Breast epithelium (tissue), 4 donors: ENCODE results near the gene CEACAM3. TPM values are rescaled to one million over a fixed set of nuclear protein-coding genes. Genes with fewer than 3 reads are reported as not detected.

Experiments
- DNase-seq, 2 donors: peaks; one replicate each; pipeline ENCODE4 v3.0.0-alpha.2; 2019; ENCODE audit warnings: low spot score in 2 of 2
- H3K27ac ChIP-seq, 2 donors: fragments of 200-600 bp; sonication (generic) in 1 of 2; one replicate each; pipeline ENCODE4 v1.5.1; 2016 to 2019; ENCODE audit warnings: mild to moderate bottlenecking in 1 of 2
- H3K27me3 ChIP-seq, 2 donors: fragments of 200-600 bp; sonication (generic) in 1 of 2; one replicate each; pipeline versions ENCODE4 v1.5.1 to v1.6.0; 2017 to 2019; ENCODE audit warnings: control low read depth in 1 of 2, mild to moderate bottlenecking in 1 of 2
- H3K36me3 ChIP-seq: fragments of 200-600 bp; one replicate; pipeline ENCODE4 v1.5.1; 2019
- H3K4me1 ChIP-seq, 2 donors: fragments of 200-600 bp; sonication (generic); one replicate each; pipeline ENCODE4 v1.5.1; 2016 to 2019; ENCODE audit warnings: control low read depth in 1 of 2
- H3K4me3 ChIP-seq, 3 donors: fragments of 200-600 bp; sonication (generic); 1 replicate in 2 of 3; 2 replicates in 1 of 3; pipeline ENCODE4 v1.5.1; 2016 to 2019; ENCODE audit warnings: mild to moderate bottlenecking in 3 of 3, moderate library complexity in 2 of 3
- H3K9me3 ChIP-seq, 2 donors: fragments of 200-600 bp; sonication (generic) in 1 of 2; one replicate each; pipeline ENCODE4 v1.5.1; 2016 to 2019; ENCODE audit warnings: control low read depth in 1 of 2
- POLR2A ChIP-seq: fragments of 450-650 bp; IDR thresholded peaks from one replicate; pipeline ENCODE4 v1.6.1; 2016; ENCODE audit warnings: antibody characterized with exemption, mild to moderate bottlenecking, moderate library complexity
- POLR2AphosphoS5 ChIP-seq, 3 donors: sonication (generic); formaldehyde crosslinking; IDR thresholded peaks; one replicate each; pipeline ENCODE4 v1.6.1; 2017; ENCODE audit warnings: antibody characterized with exemption in 3 of 3
- intact Hi-C: fragments of 100-400 bp; cut with DNase I; formaldehyde crosslinking; loops from one replicate; pipeline ENCODE4 v1.15.1; 2023; ENCODE audit warnings: low total_unique reads
- total RNA-seq, 3 donors: library from RNA; depleted of rRNA; stranded (reverse); fragments of >200 nt; gene quantifications; one replicate each; pipeline ENCODE4 v1.1.0, GENCODE V29; 2016
- TF ChIP-seq, protein P1 (sequence below), 3 donors: fragments of 450-650 bp; IDR thresholded peaks; one replicate each; pipeline ENCODE4 v1.5.1; 2016 to 2017; ENCODE audit warnings: antibody characterized with exemption in 3 of 3, mild to moderate bottlenecking in 3 of 3, moderate library complexity in 3 of 3

Gene CEACAM3
- total RNA-seq, 3 donors from 2014 or later = 0.64 TPM; not detected in 2

GRCh38 chr19:41801031-41801430, 4.6 kb downstream of the CEACAM3 start:
- Histone ChIP-seq H3K27me3 (no peaks in the 10 kb centered on the region), H3K4me3 (no peak overlapping the region), H3K36me3 (no peaks in the 10 kb centered on the region), H3K9me3 (no peaks in the 10 kb centered on the region), H3K27ac (no peak overlapping the region), H3K4me1 (no peaks in the 10 kb centered on the region)
- intact Hi-C loops = no loop called here
- DNase-seq = no peak
- TF ChIP-seq, protein P1, sequence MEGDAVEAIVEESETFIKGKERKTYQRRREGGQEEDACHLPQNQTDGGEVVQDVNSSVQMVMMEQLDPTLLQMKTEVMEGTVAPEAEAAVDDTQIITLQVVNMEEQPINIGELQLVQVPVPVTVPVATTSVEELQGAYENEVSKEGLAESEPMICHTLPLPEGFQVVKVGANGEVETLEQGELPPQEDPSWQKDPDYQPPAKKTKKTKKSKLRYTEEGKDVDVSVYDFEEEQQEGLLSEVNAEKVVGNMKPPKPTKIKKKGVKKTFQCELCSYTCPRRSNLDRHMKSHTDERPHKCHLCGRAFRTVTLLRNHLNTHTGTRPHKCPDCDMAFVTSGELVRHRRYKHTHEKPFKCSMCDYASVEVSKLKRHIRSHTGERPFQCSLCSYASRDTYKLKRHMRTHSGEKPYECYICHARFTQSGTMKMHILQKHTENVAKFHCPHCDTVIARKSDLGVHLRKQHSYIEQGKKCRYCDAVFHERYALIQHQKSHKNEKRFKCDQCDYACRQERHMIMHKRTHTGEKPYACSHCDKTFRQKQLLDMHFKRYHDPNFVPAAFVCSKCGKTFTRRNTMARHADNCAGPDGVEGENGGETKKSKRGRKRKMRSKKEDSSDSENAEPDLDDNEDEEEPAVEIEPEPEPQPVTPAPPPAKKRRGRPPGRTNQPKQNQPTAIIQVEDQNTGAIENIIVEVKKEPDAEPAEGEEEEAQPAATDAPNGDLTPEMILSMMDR (IDR thresholded peaks at IDR 0.05) = no peak
- TF ChIP-seq POLR2AphosphoS5 (IDR thresholded peaks at IDR 0.05) = no peak
- no peak for TF ChIP-seq POLR2A

- Histone ChIP-seq H3K36me3 (no peaks in the 10 kb centered on the region), H3K27me3 (no peaks in the 10 kb centered on the region), H3K27ac (no peak overlapping the region), H3K4me1 (no peaks in the 10 kb centered on the region), H3K9me3 (no peaks in the 10 kb centered on the region), H3K4me3 (no peak overlapping the region)
- intact Hi-C loops = no loop called here
- DNase-seq = no peak
- TF ChIP-seq, protein P1 (IDR thresholded peaks at IDR 0.05) = no peak
- no peak for TF ChIP-seq POLR2AphosphoS5 (IDR thresholded peaks at IDR 0.05)
- no peak for TF ChIP-seq POLR2A
Measured at GRCh38 chr19:41801792-41802211, 5.4 kb downstream of the CEACAM3 start.

GRCh38 chr19:41802770-41803169, 6.4 kb downstream of the CEACAM3 start:
- H3K9me3 ChIP-seq = no peaks in the 10 kb centered on the region
- no peaks in the 10 kb centered on the region for H3K4me1 ChIP-seq
- no peaks in the 10 kb centered on the region for H3K27me3 ChIP-seq
- no peak overlapping the region for H3K27ac ChIP-seq
- intact Hi-C loops = no loop called here
- DNase-seq = no peak
- H3K36me3 ChIP-seq = no peaks in the 10 kb centered on the region
- no peak overlapping the region for H3K4me3 ChIP-seq
- TF ChIP-seq POLR2A (no peak), POLR2AphosphoS5 (IDR thresholded peaks at IDR 0.05) (no peak)
- TF ChIP-seq, protein P1 (IDR thresholded peaks at IDR 0.05) = no peak

DNA sequence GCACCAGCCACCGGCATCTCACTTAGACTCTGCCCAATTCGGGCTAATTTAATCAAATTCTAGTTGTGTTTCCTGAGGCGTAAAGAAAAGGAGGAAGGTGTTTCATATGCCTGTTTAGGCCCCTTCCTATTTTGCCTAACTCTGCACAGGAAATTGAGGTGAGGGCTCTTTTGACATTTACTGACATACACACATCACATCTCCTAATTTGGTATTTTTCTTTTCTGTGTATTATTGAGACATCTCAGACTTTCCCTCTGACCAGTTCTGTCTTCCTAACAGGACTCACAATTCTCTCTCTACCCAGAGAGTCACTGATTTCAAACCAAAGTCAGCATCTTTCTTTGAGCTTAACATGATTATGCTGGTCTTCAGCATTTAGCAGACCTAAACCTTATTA, 7.9 kb downstream of the CEACAM3 start:
- no peak for DNase-seq
- Histone ChIP-seq H3K27ac (no peak overlapping the region), H3K36me3 (no peaks in the 10 kb centered on the region), H3K4me3 (no peak overlapping the region), H3K4me1 (no peaks in the 10 kb centered on the region), H3K27me3 (no peaks in the 10 kb centered on the region), H3K9me3 (no peaks in the 10 kb centered on the region)
- intact Hi-C loops = no loop called here
- TF ChIP-seq, protein P1 (IDR thresholded peaks at IDR 0.05) = no peak
- TF ChIP-seq POLR2AphosphoS5 (IDR thresholded peaks at IDR 0.05) (no peak), POLR2A (no peak)

- Histone ChIP-seq H3K36me3 (no peaks in the 10 kb centered on the region), H3K4me3 (no peak overlapping the region), H3K27me3 (peaks cover 0 to 12% of the 10 kb centered on the region in 2 donors), H3K9me3 (no peaks in the 10 kb centered on the region), H3K27ac (no peak overlapping the region), H3K4me1 (no peaks in the 10 kb centered on the region)
- DNase-seq = no peak
- TF ChIP-seq POLR2A (no peak), POLR2AphosphoS5 (IDR thresholded peaks at IDR 0.05) (no peak)
- TF ChIP-seq, protein P1 (IDR thresholded peaks at IDR 0.05) = no peak
- intact Hi-C loops = no loop called here
Measured at GRCh38 chr19:41807176-41807575, 10.8 kb downstream of the CEACAM3 start.
